Suprapubic skin (tissue), 4 donors: ENCODE measurements around the gene ARHGAP10.

Experiments
- EP300 ChIP-seq: sonication (generic); formaldehyde crosslinking; IDR thresholded peaks from one replicate; pipeline ENCODE4 v1.6.1; 2017; ENCODE audit warnings: antibody characterized with exemption
- POLR2A ChIP-seq, 2 donors: fragments of 450-650 bp; IDR thresholded peaks; one replicate each; pipeline ENCODE4 v1.6.1; 2017; ENCODE audit warnings: antibody characterized with exemption in 2 of 2, mild to moderate bottlenecking in 2 of 2, moderate library complexity in 2 of 2
- POLR2AphosphoS5 ChIP-seq, 3 donors: sonication (generic); formaldehyde crosslinking; IDR thresholded peaks; one replicate each; pipeline ENCODE4 v1.6.1; 2017; ENCODE audit warnings: antibody characterized with exemption in 3 of 3
- TF ChIP-seq, protein P1 (sequence below), 2 donors: fragments of 200-600 bp in 1 of 2; fragments of 450-650 bp in 1 of 2; sonication (generic) in 1 of 2; IDR thresholded peaks; one replicate each; pipeline ENCODE4 v1.5.1; 2016 to 2019; ENCODE audit warnings: antibody characterized with exemption in 2 of 2, mild to moderate bottlenecking in 1 of 2, moderate library complexity in 1 of 2

DNA sequence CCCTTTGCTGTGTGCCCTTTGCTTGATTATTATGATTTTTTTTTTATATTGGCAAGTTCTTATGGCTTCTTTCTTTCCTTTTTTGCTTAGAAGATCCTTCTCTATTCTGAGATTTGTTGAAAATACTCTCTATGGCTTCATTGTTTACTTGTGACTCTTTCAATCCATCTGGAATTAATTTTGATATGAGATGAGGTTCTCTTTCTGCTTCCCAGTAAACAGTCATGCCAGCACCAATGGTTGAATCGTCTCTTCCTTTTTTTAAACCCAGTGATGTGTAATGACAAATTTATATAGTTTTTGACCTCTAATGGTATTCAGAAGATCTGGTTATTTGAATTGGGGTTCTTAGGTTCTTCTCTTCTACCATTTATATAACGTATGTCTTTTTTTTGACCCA is 121.8 kb downstream of the ARHGAP10 start:
- TF ChIP-seq, protein P1, sequence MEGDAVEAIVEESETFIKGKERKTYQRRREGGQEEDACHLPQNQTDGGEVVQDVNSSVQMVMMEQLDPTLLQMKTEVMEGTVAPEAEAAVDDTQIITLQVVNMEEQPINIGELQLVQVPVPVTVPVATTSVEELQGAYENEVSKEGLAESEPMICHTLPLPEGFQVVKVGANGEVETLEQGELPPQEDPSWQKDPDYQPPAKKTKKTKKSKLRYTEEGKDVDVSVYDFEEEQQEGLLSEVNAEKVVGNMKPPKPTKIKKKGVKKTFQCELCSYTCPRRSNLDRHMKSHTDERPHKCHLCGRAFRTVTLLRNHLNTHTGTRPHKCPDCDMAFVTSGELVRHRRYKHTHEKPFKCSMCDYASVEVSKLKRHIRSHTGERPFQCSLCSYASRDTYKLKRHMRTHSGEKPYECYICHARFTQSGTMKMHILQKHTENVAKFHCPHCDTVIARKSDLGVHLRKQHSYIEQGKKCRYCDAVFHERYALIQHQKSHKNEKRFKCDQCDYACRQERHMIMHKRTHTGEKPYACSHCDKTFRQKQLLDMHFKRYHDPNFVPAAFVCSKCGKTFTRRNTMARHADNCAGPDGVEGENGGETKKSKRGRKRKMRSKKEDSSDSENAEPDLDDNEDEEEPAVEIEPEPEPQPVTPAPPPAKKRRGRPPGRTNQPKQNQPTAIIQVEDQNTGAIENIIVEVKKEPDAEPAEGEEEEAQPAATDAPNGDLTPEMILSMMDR (IDR thresholded peaks at IDR 0.05): no peak
- TF ChIP-seq POLR2A (IDR thresholded peaks at IDR 0.05): no peak
- no peak for TF ChIP-seq POLR2AphosphoS5 (IDR thresholded peaks at IDR 0.05)
- no peak for TF ChIP-seq EP300
